Endothelial cell of umbilical vein (primary cell): ENCODE measurements around the gene ACO2. TPM values are rescaled to one million over a fixed set of nuclear protein-coding genes. Genes with fewer than 3 reads are reported as not detected.

Source experiments
- BruUV-seq: library from RNA; stranded (reverse); fragments of 400-500 nt; replicated peaks from 2 replicates; lab custom pipeline; 2021; lab: Mats Ljungman, UMichigan
- CTCF ChIA-PET: fragments of 300-600, 350-600 bp; sonication (Branson Sonifier 250); formaldehyde crosslinking; loops from one replicate; lab custom pipeline; 2021; ENCODE audit warnings: antibody characterized with exemption, inconsistent platforms; lab: Charles Lee
- POLR2A ChIA-PET: fragments of 300-600, 350-600 bp; sonication (Branson Sonifier 250); formaldehyde crosslinking; loops from one replicate; lab custom pipeline; 2021; ENCODE audit warnings: antibody characterized with exemption, inconsistent platforms; lab: Charles Lee
- DNase-seq: peaks from one replicate; pipeline ENCODE4 v3.0.0-alpha.2; 2011; ENCODE audit warnings: low read depth, low spot score
- FAIRE-seq: peaks from 2 replicates; lab custom pipeline; 2011; peaks lifted over from hg19 to GRCh38; lab: Jason Lieb, UNC
- H2AFZ ChIP-seq: 2 replicates; pipeline ENCODE4 v1.6.0; 2012; ENCODE audit warnings: low read depth, low read length, control low read depth, inconsistent platforms
- H3K27ac ChIP-seq: 2 replicates; pipeline ENCODE4 v1.5.1; 2011; ENCODE audit warnings: low read depth, mild to moderate bottlenecking, control low read depth, low read length, moderate library complexity; ENCODE audit not compliant: insufficient read depth
- H3K27me3 ChIP-seq, 2 experiments: 2 replicates each; pipeline versions ENCODE4 v1.6.0 to v1.6.1; 2011; ENCODE audit warnings: low read length in 2 of 2, mixed read lengths in 1 of 2; ENCODE audit not compliant: control insufficient read depth in 2 of 2, insufficient read depth in 2 of 2
- H3K36me3 ChIP-seq, 2 experiments: 2 replicates in 1 of 2; 3 replicates in 1 of 2; pipeline ENCODE4 v1.5.1; 2011; ENCODE audit warnings: low read length in 2 of 2, mild to moderate bottlenecking in 1 of 2, moderate library complexity in 1 of 2; ENCODE audit not compliant: control insufficient read depth in 2 of 2, insufficient read depth in 2 of 2; ENCODE audit errors: extremely low read depth in 1 of 2
- H3K4me1 ChIP-seq: 3 replicates; pipeline ENCODE4 v1.5.1; 2011; ENCODE audit warnings: mild to moderate bottlenecking, low read length; ENCODE audit not compliant: control insufficient read depth, insufficient read depth; ENCODE audit errors: extremely low read depth
- H3K4me2 ChIP-seq: 2 replicates; pipeline ENCODE4 v1.6.1; 2011; ENCODE audit warnings: low read length, control low read depth, mixed read lengths; ENCODE audit not compliant: insufficient read depth
- H3K4me3 ChIP-seq, 3 experiments: fragments of 200-600 bp in 1 of 3; sonication (generic), shearing (Covaris generic) in 1 of 3; replicated peaks in 1 of 3; 2 replicates each; pipeline ENCODE4 v1.5.1; 2011 to 2016; ENCODE audit warnings: control low read depth in 3 of 3, low read length in 3 of 3, mild to moderate bottlenecking in 2 of 3, inconsistent platforms in 1 of 3, low read depth in 1 of 3, moderate library complexity in 1 of 3; ENCODE audit not compliant: insufficient read depth in 1 of 3
- H3K79me2 ChIP-seq: 2 replicates; pipeline ENCODE4 v1.6.0; 2012; ENCODE audit warnings: low read length, inconsistent platforms; ENCODE audit not compliant: control insufficient read depth, insufficient read depth
- H3K9ac ChIP-seq: replicated peaks from 2 replicates; pipeline ENCODE3; 2011; ENCODE audit warnings: low read length, control low read depth; ENCODE audit not compliant: insufficient read depth; ENCODE audit errors: extremely low read depth
- H3K9me1 ChIP-seq: replicated peaks from 3 replicates; pipeline ENCODE4 v1.6.0; 2011; ENCODE audit warnings: mild to moderate bottlenecking, low read length; ENCODE audit not compliant: control insufficient read depth, insufficient read depth; ENCODE audit errors: extremely low read depth
- H3K9me3 ChIP-seq: replicated peaks from 2 replicates; pipeline ENCODE4 v1.5.1; 2012; ENCODE audit warnings: low read length, inconsistent platforms; ENCODE audit not compliant: control insufficient read depth, insufficient read depth
- H4K20me1 ChIP-seq: replicated peaks from 2 replicates; pipeline ENCODE3; 2011; ENCODE audit warnings: mild to moderate bottlenecking, low read length; ENCODE audit not compliant: control insufficient read depth, insufficient read depth; ENCODE audit errors: extremely low read depth
- CTCF ChIP-seq, 2 donors: IDR thresholded peaks; 1 replicate in 1 of 2; 2 replicates in 1 of 2; pipeline ENCODE4 v1.5.1; 2011; ENCODE audit warnings: low read length in 2 of 2, mild to moderate bottlenecking in 2 of 2, moderate library complexity in 2 of 2, control low read depth in 1 of 2, inconsistent platforms in 1 of 2, low read depth in 1 of 2; ENCODE audit not compliant: insufficient read depth in 1 of 2; ENCODE audit errors: extremely low read depth in 1 of 2
- EZH2 ChIP-seq: IDR thresholded peaks from 2 replicates; pipeline ENCODE4 v1.6.1; 2012; ENCODE audit warnings: borderline replicate concordance, low read depth, mild to moderate bottlenecking, moderate library complexity, low read length, inconsistent platforms; ENCODE audit not compliant: severe bottlenecking
- FOS ChIP-seq: IDR thresholded peaks from 2 replicates; pipeline ENCODE4 v1.6.1; 2011; ENCODE audit warnings: mild to moderate bottlenecking, low read length, moderate library complexity, borderline replicate concordance; ENCODE audit not compliant: insufficient read depth
- GATA2 ChIP-seq: IDR thresholded peaks from 2 replicates; pipeline ENCODE4 v1.7.0; 2011; ENCODE audit warnings: low read depth, mild to moderate bottlenecking, moderate library complexity, mixed read lengths, low read length; ENCODE audit not compliant: insufficient read length, insufficient read depth
- JUN ChIP-seq: IDR thresholded peaks from 2 replicates; pipeline ENCODE4 v1.6.1; 2011; ENCODE audit warnings: borderline replicate concordance, low read depth; ENCODE audit not compliant: insufficient read length, insufficient read depth
- MAX ChIP-seq: IDR thresholded peaks from 2 replicates; pipeline ENCODE4 v1.6.1; 2011; ENCODE audit not compliant: insufficient read depth, insufficient read length
- MYC ChIP-seq: IDR thresholded peaks from one replicate; pipeline ENCODE4 v1.6.1; 2011; ENCODE audit warnings: mild to moderate bottlenecking, low read depth, low read length
- POLR2A ChIP-seq: IDR thresholded peaks from 2 replicates; pipeline ENCODE4 v1.6.1; 2012; ENCODE audit warnings: low read depth, mild to moderate bottlenecking, control low read depth, low read length
- POLR2AphosphoS5 ChIP-seq: IDR thresholded peaks from 2 replicates; pipeline ENCODE4 v1.6.1; 2012; ENCODE audit warnings: low read depth, mild to moderate bottlenecking, control low read depth, low read length, moderate library complexity; ENCODE audit not compliant: insufficient read depth
- dilution Hi-C: fragments of 300-500 bp; cut with MboI; formaldehyde crosslinking; loops from one replicate; pipeline ENCODE4 v1.15.0; 2019; ENCODE audit warnings: low sequenced_read_pairs; ENCODE audit not compliant: extremely low pct_ligation_motif_present
- intact Hi-C: fragments of 100-400 bp; cut with micrococcal nuclease; formaldehyde crosslinking; loops from one replicate; pipeline ENCODE4 v1.10.0; 2022
- polyA plus RNA-seq, 4 experiments: library from polyadenylated mRNA; depleted of rRNA in 3 of 4; stranded (reverse) in 3 of 4; unstranded in 1 of 4; fragments of >200 nt; gene quantifications; 2 replicates each; pipeline versions ENCODE4 v1.2.1 to v1.2.3, GENCODE V29; 2011 to 2012; ENCODE audit warnings: missing spikeins in 1 of 4
- total RNA-seq: library from RNA; stranded (reverse); gene quantifications from 2 replicates; pipeline ENCODE4 v1.2.3, GENCODE V29; 2021

The ACO2 gene
- total and polyA plus RNA-seq, 2 donors (not counting 3 experiments of a cell fraction or from before 2014, with no cell fraction given): 63.8 to 79.7 TPM

- no peaks in the 10 kb centered on the region for H3K27me3 ChIP-seq
- DNase-seq (no peak), FAIRE-seq (no peak)
- intact Hi-C loops (no loop called here), dilution Hi-C loops (no loop called here)
- H3K27ac ChIP-seq: no peak overlapping the region
- ChIA-PET CTCF (interaction anchor here (1.0 to 1.3 kb wide), 2 partner anchors 27 to 75 kb away, joined by 3 to 4 read pairs; partner anchors contain the start of genes ACO2 and PHF5A), POLR2A (no interaction called here)
- TF ChIP-seq POLR2A: no peak
- TF ChIP-seq POLR2AphosphoS5: no peak
- no peak for TF ChIP-seq EZH2
- TF ChIP-seq MYC: no peak
- TF ChIP-seq FOS: no peak
- TF ChIP-seq GATA2: no peak
- no peak for TF ChIP-seq MAX
- TF ChIP-seq CTCF (IDR thresholded peaks at IDR 0.05; ENCODE audit: extremely low read depth in 1 of 2, insufficient read depth in 1 of 2, low read depth in 1 of 2, low read length in 2 of 2): no peak
- no peak for TF ChIP-seq JUN
- BruUV-seq: no TSS peak
- H3K9ac ChIP-seq: no peak overlapping the region
- H4K20me1 ChIP-seq: peaks cover 4% of the 10 kb centered on the region
- no peak overlapping the region for H3K4me3 ChIP-seq
- H3K9me3 ChIP-seq: no peaks in the 10 kb centered on the region
- H3K79me2 ChIP-seq: peaks cover 78% of the 10 kb centered on the region
- H3K4me1 ChIP-seq: peaks cover 4% of the 10 kb centered on the region
- H2AFZ ChIP-seq: no peak overlapping the region
- H3K9me1 ChIP-seq: no peaks in the 10 kb centered on the region
- no peak overlapping the region for H3K4me2 ChIP-seq
- peaks cover 4 to 5% of the 10 kb centered on the region in 2 experiments for H3K36me3 ChIP-seq
Observed at GRCh38 chr22:41442240-41442792, 26.6 kb upstream of the ACO2 start.
